K562 (cell line): ENCODE data around the gene RGS17. TPM values are rescaled to one million over a fixed set of nuclear protein-coding genes. Genes with fewer than 3 reads are reported as not detected.
A peak's percentile ranks its signal among the peaks of the same experiment; 100 is the strongest.

ENCODE experiments used
- ADNP ChIP-seq: fragments of 200-800 bp; sonication (Bioruptor generic); IDR thresholded peaks from 2 replicates; pipeline ENCODE4 v1.6.1; 2016; ENCODE audit warnings: missing genetic modification characterization, missing compliant biosample characterization
- ASH1L ChIP-seq: fragments of 450-650 bp; IDR thresholded peaks from 2 replicates; pipeline ENCODE4 v1.6.1; 2018; ENCODE audit warnings: borderline replicate concordance, mild to moderate bottlenecking, low read depth; ENCODE audit not compliant: partially characterized antibody
- CBFB ChIP-seq: sonication (generic); formaldehyde crosslinking; IDR thresholded peaks from 2 replicates; pipeline ENCODE4 v1.4.0; 2020; ENCODE audit warnings: mild to moderate bottlenecking, missing genetic modification reagents
- CCAR2 ChIP-seq: fragments of 200-400 bp; formaldehyde crosslinking; IDR thresholded peaks from 2 replicates; pipeline ENCODE4 v1.6.1; 2017; ENCODE audit warnings: mild to moderate bottlenecking, low read depth, low read length
- CREB1 ChIP-seq, 2 experiments: sonication (generic) in 1 of 2; formaldehyde crosslinking in 1 of 2; IDR thresholded peaks; 2 replicates each; pipeline versions ENCODE4 v1.6.1 to v1.8.0; 2012 to 2022; ENCODE audit warnings: inconsistent platforms in 1 of 2, mild to moderate bottlenecking in 1 of 2, missing genetic modification reagents in 1 of 2, moderate library complexity in 1 of 2
- ETS2 ChIP-seq: IDR thresholded peaks from 2 replicates; pipeline ENCODE4 v1.6.1; 2016; ENCODE audit warnings: borderline replicate concordance, missing genetic modification characterization, mild to moderate bottlenecking, moderate library complexity, missing compliant biosample characterization; ENCODE audit not compliant: poor library complexity, severe bottlenecking
- FOXJ3 ChIP-seq: sonication (generic); formaldehyde crosslinking; IDR thresholded peaks from 2 replicates; pipeline ENCODE4 v1.4.0; 2020; ENCODE audit warnings: mild to moderate bottlenecking, missing genetic modification reagents
- HLTF ChIP-seq: fragments of 450-650 bp; IDR thresholded peaks from 2 replicates; pipeline ENCODE4 v1.6.1; 2016
- IFI16 ChIP-seq: fragments of 250-450 bp; sonication (Bioruptor Pico); IDR thresholded peaks from 2 replicates; pipeline ENCODE4 v2.1.2; 2022; ENCODE audit warnings: mild to moderate bottlenecking, inconsistent platforms
- MEF2A ChIP-seq: IDR thresholded peaks from 2 replicates; pipeline ENCODE4 v1.6.1; 2011; ENCODE audit warnings: low read depth, mild to moderate bottlenecking, low read length, moderate library complexity; ENCODE audit not compliant: control insufficient read depth
- RBM22 ChIP-seq: fragments of 200-400 bp; formaldehyde crosslinking; IDR thresholded peaks from 2 replicates; pipeline ENCODE4 v1.6.1; 2018; ENCODE audit warnings: low read length, low read depth; ENCODE audit not compliant: poor library complexity, severe bottlenecking
- RBM25 ChIP-seq: fragments of 200-400 bp; formaldehyde crosslinking; IDR thresholded peaks from 2 replicates; pipeline ENCODE4 v1.6.1; 2018; ENCODE audit warnings: low read length, low read depth, moderate library complexity; ENCODE audit not compliant: severe bottlenecking
- SRF ChIP-seq, 2 experiments: fragments of 250-450, 450-650 bp in 1 of 2; sonication (Bioruptor Pico) in 1 of 2; sonication (generic) in 1 of 2; formaldehyde crosslinking; IDR thresholded peaks; 2 replicates each; pipeline versions ENCODE4 v1.5.0 to v1.5.1; 2020 to 2022; ENCODE audit warnings: mild to moderate bottlenecking in 1 of 2, missing genetic modification reagents in 1 of 2
- ZNF668 ChIP-seq: fragments of 250-450 bp; sonication (Bioruptor Pico); IDR thresholded peaks from 2 replicates; pipeline ENCODE4 v1.8.0; 2022; ENCODE audit warnings: mild to moderate bottlenecking, inconsistent platforms
- ZSCAN29 ChIP-seq: fragments of 450-650 bp; IDR thresholded peaks from 2 replicates; pipeline ENCODE4 v1.6.1; 2017
- ZSCAN32 ChIP-seq: fragments of 450-650 bp; formaldehyde crosslinking; IDR thresholded peaks from 2 replicates; pipeline ENCODE4 v1.4.0; 2020; ENCODE audit warnings: mild to moderate bottlenecking, moderate library complexity
- polyA plus RNA-seq, 8 experiments: library from polyadenylated mRNA; depleted of rRNA in 4 of 8; stranded (reverse) in 5 of 8; unstranded in 3 of 8; fragments of >200 nt; fragmentation: Nextera tagmentation in 2 of 8; fragmentation: Illumina TruSeq in 1 of 8; extraction: Ambion mirVana in 2 of 8; extraction: Trizol in 1 of 8; gene quantifications; 2 replicates each; pipeline versions ENCODE4 v1.2.1 to v1.2.3, GENCODE V29; 2011 to 2014; ENCODE audit warnings: inconsistent platforms in 1 of 8, missing spikeins in 1 of 8
- total RNA-seq, 7 experiments: library from RNA; depleted of rRNA in 6 of 7; stranded (reverse); fragments of >200 nt in 6 of 7; fragmentation: Illumina TruSeq in 2 of 7; extraction: Trizol in 2 of 7; gene quantifications; 2 replicates each; pipeline versions ENCODE4 v1.2.1 to v1.2.3, GENCODE V29; 2011 to 2021; ENCODE audit warnings: low replicate concordance in 1 of 7
- TF ChIP-seq, protein P1 (sequence below): fragments of 450-650 bp; IDR thresholded peaks from 2 replicates; pipeline ENCODE4 v1.6.1; 2016; ENCODE audit warnings: antibody characterized with exemption
- TF ChIP-seq, protein P2 (sequence below): fragments of 450-650 bp; conservative IDR thresholded peaks from 2 replicates; pipeline ENCODE4 v1.6.1; 2016; ENCODE audit warnings: missing genetic modification characterization, low read depth, mild to moderate bottlenecking, missing compliant biosample characterization, moderate library complexity
- TF ChIP-seq, protein P3 (sequence below), 2 experiments: fragments of 150-350 bp in 1 of 2; IDR thresholded peaks; 2 replicates each; pipeline ENCODE4 v1.6.1; 2012 to 2016; ENCODE audit warnings: low read depth in 2 of 2, low read length in 2 of 2, mild to moderate bottlenecking in 1 of 2, moderate library complexity in 1 of 2
- TF ChIP-seq, protein P4 (sequence below): fragments of 450-650 bp; formaldehyde crosslinking; IDR thresholded peaks from 2 replicates; pipeline ENCODE4 v1.4.0; 2022; ENCODE audit warnings: mild to moderate bottlenecking, moderate library complexity

Gene RGS17
- total and polyA plus RNA-seq, 9 of the 15 experiments (the other 6 are each of a cell fraction or from before 2014, with no cell fraction given) = 0.01 to 0.14 (median 0.08) TPM; not detected in 6

DNA sequence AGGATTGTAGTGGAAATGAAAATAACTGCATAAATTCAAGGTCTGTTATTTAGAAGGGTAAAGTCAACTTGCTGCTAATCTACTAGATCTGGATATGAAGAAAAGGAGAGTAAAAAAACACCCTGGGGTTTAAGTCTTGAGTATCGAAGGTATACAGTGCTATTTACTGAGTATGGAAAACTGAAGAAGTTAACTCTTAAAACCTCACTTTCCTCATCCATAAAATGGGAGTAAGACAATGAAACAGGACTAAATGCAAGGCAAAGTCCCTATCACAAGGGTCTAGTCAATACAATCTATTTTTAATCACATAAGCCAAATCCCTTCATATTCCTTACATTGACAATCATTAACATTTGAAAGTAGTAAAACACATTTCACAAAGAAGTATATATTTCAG lies 150.4 kb downstream of the RGS17 start (continued):
- TF ChIP-seq, protein P1, sequence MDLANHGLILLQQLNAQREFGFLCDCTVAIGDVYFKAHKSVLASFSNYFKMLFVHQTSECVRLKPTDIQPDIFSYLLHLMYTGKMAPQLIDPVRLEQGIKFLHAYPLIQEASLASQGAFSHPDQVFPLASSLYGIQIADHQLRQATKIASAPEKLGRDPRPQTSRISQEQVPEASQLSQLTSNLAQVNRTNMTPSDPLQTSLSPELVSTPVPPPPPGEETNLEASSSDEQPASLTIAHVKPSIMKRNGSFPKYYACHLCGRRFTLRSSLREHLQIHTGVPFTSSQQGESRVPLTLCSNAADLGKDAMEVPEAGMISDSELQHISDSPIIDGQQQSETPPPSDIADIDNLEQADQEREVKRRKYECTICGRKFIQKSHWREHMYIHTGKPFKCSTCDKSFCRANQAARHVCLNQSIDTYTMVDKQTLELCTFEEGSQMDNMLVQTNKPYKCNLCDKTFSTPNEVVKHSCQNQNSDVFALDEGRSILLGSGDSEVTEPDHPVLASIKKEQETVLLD = no peak
- TF ChIP-seq, protein P2, sequence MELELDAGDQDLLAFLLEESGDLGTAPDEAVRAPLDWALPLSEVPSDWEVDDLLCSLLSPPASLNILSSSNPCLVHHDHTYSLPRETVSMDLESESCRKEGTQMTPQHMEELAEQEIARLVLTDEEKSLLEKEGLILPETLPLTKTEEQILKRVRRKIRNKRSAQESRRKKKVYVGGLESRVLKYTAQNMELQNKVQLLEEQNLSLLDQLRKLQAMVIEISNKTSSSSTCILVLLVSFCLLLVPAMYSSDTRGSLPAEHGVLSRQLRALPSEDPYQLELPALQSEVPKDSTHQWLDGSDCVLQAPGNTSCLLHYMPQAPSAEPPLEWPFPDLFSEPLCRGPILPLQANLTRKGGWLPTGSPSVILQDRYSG (tag) = no peak
- TF ChIP-seq FOXJ3 (CRISPR knock-in tag) (no peak), ZSCAN29 (no peak), ZNF668 (CRISPR knock-in tag) (no peak), MEF2A (peak; percentile 33; the same call in 1 of the 2 replicates), RBM22 (no peak), SRF (CRISPR knock-in tag; IDR thresholded peaks at IDR 0.05) (no peak), RBM25 (peak; percentile 98), ETS2 (tag) (no peak), CCAR2 (no peak), CREB1 (IDR thresholded peaks at IDR 0.05) (0 out of 2 replicates have a peak, but pooled peaks have one; percentile 20), CREB1 (CRISPR knock-in tag; IDR thresholded peaks at IDR 0.05) (no peak), ASH1L (no peak), CBFB (CRISPR knock-in tag) (no peak), ADNP (tag) (peak; percentile 63; the same call in 1 of the 2 replicates), IFI16 (no peak), ZSCAN32 (CRISPR knock-in tag) (no peak), HLTF (no peak)
- TF ChIP-seq, protein P3, sequence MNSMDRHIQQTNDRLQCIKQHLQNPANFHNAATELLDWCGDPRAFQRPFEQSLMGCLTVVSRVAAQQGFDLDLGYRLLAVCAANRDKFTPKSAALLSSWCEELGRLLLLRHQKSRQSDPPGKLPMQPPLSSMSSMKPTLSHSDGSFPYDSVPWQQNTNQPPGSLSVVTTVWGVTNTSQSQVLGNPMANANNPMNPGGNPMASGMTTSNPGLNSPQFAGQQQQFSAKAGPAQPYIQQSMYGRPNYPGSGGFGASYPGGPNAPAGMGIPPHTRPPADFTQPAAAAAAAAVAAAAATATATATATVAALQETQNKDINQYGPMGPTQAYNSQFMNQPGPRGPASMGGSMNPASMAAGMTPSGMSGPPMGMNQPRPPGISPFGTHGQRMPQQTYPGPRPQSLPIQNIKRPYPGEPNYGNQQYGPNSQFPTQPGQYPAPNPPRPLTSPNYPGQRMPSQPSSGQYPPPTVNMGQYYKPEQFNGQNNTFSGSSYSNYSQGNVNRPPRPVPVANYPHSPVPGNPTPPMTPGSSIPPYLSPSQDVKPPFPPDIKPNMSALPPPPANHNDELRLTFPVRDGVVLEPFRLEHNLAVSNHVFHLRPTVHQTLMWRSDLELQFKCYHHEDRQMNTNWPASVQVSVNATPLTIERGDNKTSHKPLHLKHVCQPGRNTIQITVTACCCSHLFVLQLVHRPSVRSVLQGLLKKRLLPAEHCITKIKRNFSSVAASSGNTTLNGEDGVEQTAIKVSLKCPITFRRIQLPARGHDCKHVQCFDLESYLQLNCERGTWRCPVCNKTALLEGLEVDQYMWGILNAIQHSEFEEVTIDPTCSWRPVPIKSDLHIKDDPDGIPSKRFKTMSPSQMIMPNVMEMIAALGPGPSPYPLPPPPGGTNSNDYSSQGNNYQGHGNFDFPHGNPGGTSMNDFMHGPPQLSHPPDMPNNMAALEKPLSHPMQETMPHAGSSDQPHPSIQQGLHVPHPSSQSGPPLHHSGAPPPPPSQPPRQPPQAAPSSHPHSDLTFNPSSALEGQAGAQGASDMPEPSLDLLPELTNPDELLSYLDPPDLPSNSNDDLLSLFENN (IDR thresholded peaks at IDR 0.05; ENCODE audit: low read depth in 2 of 2, low read length in 2 of 2) = no peak
- TF ChIP-seq, protein P4, sequence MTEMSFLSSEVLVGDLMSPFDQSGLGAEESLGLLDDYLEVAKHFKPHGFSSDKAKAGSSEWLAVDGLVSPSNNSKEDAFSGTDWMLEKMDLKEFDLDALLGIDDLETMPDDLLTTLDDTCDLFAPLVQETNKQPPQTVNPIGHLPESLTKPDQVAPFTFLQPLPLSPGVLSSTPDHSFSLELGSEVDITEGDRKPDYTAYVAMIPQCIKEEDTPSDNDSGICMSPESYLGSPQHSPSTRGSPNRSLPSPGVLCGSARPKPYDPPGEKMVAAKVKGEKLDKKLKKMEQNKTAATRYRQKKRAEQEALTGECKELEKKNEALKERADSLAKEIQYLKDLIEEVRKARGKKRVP = no peak
